ENCODE results near the gene TNFSF13B. TPM values are rescaled to one million over a fixed set of nuclear protein-coding genes. Genes with fewer than 3 reads are reported as not detected.

Gene TNFSF13B
- total RNA-seq, 2 experiments from 2014 or later, result 3.1 to 5.2 TPM

Other genes with a start within 250 kb of the TNFSF13B start
- gene LIG4, start 54.2 kb upstream of the TNFSF13B start, total RNA-seq, result 1 to 10 TPM; 6.9 to 8.0 TPM
- 1 to 10 TPM; 5.8 to 6.6 TPM for gene ABHD13, start 51.3 kb upstream of the TNFSF13B start, total RNA-seq